Cortex of kidney (tissue), 1 donor: ENCODE data around the gene RANGRF.

ENCODE experiments used
- DNase-seq: peaks from one replicate; lab custom pipeline; 2025; lab: John Stamatoyannopoulos, UW

Gene RANGRF

DNA sequence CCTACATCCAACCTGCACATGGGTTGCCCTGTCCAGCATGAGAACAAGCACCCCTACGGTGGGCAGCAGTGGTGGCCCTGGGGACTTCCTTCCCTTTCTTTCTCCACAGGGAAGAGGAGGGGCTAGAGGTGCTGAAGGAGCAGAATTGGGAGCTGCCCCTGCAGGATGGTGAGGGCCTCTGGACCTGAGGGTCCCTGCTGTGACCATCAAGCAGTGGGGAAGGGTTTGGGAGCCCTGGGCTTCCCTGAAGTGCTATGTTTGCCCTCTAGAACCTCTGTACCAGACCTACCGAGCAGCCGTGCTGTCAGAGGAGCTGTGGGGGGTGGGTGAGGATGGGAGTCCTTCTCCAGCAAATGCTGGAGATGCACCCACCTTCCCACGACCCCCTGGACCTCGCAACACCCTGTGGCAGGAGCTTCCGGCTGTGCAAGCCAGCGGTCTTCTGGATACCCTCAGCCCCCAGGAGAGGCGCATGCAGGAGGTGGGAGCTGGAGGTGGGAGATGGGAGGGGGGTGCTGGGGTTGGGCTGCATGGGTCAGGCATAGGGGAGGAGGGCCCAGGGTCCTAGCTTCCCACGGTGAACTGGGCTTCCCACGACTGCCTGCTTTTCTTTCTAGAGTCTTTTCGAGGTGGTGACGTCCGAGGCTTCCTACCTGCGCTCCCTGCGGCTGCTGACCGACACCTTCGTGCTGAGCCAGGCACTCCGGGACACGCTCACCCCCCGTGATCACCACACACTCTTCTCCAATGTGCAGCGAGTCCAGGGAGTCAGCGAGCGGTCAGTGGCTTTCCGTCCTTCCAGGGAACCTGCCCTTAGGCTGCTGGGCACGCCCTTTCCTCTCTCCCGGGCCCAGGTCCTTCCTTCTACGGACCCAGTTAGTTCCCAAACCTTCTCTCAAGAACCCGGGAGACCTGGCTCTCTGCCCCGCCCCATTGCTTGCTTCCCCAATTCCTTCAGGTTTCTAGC, 26.6 kb downstream of the RANGRF start:
- no peak for DNase-seq

DNA sequence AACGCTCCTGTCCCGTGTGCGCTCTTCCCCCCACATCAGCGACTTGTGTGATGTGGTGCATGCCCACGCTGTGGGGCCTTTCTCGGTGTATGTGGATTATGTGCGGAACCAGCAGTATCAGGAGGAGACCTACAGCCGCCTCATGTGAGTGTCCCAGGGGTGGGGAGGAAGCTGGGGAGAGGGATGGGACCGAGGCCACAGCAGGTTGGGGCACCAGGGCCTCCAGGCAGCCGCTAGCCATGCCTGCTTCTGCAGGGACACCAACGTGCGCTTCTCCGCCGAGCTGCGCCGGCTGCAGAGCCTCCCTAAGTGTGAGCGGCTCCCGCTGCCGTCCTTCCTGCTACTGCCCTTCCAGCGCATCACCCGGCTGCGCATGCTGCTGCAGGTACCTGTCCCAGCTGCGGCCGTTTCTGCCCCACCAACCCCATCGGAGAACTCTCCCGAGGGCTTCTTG, 27.3 kb downstream of the RANGRF start:
- DNase-seq: no peak

DNA sequence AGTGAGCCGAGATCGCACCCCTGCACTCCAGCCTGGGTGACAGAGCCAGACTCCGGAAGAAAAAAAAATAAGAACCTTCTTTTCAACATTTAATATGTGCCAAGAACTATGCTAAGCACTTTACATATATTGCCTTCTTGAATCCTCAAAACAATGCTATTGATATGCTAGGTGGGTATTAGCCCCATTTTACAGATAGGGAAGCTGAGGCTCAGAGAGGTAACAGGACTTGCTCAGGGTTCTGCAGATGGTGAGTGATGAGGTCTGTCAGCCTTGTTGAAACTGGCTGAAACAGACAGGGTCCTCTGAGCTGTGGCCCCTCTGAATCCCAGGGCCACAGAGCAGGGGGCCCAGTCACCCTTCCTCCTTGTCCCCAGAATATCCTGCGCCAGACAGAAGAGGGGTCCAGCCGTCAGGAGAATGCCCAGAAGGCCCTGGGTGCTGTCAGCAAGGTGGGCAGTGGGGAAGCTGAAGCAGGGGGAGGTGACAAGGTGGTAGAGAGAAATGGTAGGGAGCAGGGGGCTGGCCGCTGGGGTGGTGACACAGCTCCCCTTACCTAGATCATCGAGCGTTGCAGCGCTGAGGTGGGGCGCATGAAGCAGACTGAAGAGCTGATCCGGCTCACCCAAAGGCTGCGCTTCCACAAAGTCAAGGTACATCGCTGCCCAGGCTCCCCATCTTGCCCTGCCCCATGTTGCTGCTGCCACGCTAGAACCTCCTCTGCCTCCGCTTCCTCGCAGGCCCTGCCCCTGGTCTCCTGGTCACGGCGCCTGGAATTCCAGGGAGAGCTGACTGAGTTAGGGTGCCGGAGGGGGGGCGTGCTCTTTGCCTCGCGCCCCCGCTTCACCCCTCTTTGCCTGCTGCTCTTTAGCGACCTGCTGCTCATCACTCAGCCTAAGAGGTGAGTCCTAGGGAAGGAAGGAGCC, 29.8 kb downstream of the RANGRF start:
- no peak for DNase-seq

DNA sequence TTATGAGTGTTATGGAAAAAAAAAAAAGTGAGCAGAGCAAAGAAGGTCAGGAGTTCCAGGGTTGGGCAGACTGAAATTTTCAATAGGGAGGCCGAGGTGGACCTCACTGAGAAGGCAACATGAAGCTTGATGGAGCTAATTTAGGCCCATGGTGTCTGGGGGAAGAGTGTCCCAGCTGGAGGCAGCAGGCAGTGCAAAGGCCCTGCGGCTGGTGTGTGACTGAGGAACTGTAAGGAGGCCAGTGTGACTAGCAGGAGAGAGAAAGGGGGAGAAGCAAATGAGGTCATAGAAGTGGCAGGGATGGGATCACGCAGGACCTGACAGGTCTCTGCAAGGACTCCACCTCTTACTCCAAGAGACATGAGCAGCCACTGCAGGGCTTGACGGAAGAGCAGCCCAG, 31.8 kb downstream of the RANGRF start:
- DNase-seq: no peak

DNA sequence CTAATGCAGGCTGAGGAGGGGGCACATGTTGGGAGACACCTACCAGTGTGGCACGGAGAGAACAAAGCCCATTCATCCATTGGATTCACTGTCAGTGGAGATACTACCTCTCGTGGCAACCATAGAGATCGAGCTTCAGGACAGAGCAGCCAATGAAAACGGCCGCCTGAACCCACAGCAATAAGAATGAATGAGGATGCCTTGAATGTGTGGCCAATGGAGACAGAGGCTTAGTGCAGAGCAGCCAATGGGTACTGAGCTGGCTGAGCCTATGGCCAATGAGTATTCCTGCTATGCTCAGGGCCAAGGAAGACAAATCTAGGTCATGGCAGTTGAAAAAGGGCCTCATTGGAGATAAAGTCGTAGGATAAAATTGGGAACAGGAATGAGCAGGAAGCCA, 32.5 kb downstream of the RANGRF start:
- DNase-seq: no peak

DNA sequence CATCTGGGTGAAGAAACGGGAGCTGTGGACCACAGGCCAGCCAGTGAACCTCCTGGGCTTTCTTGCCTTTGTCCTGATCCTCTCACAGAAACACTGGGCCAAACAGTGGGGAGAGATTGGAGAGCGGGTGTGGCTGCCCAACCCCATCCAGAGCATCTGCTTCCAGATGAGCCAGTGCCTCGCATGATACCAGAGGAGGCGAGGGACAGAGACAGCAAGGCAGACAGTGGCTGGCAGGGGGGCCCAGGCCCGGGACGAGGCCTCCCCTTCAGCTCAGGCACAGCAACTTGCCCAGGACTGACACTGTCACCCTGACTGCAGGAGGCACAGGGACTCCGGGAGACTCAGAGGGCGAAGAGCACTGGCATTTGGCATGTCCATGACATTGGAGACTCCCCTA, 33.6 kb downstream of the RANGRF start:
- no peak for DNase-seq

DNA sequence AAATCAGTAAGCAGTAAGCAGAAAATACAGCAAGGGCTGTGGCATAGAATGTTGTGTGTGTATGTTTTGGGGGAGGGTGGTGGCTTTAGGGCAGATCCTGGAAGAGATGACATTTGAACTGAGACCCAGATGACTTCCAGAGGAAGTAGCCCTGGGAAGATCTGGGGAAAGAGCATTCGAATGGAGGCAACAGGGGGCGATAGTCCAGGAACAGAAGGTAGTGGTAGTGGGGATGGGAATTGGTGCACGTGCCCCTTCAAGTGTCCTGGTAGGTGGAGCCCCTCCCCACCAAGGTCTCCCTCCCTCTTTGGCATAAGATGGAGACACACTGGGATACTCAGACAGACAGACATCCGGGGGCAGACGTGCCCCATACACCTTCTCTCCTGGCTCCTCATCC, 35.7 kb downstream of the RANGRF start:
- no peak for DNase-seq

DNA sequence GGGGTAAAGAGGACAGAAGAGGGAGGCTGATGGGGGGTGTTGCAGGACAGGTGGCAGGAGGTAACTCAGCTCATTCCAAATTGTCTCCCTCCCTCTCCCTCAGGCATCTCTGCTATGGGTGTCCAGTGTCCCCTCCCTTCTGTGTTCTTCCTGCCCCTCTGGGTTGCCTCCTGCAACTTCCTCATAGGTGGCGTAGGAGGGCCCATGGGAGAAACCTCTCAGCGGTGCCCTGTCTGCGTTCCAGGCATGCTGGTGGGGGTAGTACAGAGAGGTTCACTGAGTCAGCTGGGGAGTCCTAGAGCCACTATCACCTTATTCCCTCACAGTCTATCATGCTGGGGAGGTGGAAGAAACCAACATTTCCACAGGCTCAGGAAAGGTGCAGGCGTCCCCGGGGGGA, 36.5 kb downstream of the RANGRF start:
- DNase-seq: no peak

DNA sequence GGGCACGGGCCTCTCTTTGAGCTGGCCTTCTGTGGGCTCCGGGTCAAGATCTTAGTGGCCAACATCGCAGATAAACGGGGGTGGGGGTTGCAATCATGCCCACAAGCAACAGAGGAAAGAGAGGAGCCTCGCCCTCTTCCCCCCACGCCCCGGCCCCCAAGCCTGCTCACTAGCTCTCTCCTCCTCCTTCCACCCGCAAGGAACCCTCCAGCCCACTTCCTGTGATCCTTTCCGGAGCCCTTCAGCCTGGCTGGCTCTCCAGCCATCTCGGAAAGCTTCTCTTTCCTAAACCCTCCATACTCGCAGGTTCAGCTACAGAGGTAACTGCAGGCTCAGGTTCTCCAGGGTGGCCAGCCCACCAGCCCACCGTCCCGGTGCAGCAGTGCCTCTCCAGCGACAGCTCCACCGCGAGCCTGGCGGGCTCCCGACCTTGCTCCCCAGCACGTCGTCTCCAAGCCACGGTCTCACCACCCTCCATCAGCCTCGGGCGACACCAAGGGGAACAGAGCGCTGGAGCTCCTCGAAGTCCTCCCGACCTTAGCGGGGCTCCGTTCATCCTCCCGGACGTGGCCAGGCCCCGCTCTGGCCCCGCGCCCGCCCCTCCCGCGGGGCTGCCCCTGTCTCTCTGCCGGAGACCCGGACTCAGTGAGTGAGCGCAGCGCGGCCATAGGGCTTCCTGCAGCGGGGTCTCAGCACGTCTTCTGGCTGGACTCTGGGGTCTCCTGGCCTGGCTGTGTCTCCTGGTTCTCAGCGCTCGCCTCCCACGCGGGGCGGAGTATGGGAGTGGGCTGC, 38.2 kb downstream of the RANGRF start:
- no peak for DNase-seq

DNA sequence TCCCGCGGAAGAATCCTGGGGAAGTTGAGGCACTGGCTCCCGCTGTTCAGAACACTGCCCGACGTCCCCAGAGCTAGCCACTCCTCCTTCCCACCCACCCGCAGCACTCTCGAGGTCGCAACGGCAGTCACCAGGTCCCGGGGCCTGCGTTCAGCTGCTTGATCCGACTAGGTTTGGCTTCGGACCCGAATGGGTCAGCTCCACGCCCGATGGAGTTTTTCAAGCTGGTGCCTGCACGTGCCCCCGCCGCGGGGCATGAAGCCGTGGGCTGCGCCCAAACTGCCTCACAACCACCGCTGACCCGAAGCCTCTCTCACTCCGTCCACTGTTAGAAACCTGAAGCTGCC, 38.8 kb downstream of the RANGRF start:
- DNase-seq: no peak

DNA sequence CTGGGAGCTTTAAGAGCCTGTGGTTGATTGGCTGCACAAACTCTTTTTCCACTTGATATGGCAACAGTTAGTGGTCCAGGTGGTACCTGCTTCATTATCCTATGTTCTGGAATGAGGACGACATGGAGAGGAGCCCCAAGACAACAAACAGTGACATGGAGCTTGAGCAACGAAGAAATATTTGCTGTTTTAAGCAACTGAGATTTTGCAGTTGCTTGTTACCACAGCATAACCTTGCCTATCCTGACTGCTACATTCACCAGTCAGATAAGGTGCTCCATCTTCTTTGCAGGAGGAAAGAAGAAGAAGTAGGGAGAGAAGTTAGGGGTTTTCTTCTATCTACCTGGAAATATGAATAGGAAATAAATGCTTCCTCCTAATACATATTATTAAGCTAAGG, 43.7 kb downstream of the RANGRF start:
- no peak for DNase-seq

DNA sequence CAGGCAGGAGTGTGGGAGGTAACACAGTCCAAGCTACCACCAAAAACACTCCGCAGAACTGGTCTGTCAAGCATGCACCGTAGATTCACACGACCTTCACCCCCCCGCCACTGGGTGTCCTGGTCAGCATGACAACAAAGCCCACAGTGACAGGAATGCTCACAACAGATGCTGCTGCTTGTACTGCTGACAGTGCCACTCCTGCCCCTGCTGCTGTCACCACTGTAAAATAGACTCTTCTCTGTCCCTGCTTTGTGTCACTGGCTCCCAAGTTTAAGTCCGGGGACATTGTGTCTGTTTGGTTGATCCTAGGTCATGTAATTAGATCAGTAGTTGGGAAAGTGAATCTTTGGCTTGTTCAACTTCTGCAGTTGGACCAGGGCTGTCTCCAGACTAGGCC, 44.2 kb downstream of the RANGRF start:
- DNase-seq: no peak

DNA sequence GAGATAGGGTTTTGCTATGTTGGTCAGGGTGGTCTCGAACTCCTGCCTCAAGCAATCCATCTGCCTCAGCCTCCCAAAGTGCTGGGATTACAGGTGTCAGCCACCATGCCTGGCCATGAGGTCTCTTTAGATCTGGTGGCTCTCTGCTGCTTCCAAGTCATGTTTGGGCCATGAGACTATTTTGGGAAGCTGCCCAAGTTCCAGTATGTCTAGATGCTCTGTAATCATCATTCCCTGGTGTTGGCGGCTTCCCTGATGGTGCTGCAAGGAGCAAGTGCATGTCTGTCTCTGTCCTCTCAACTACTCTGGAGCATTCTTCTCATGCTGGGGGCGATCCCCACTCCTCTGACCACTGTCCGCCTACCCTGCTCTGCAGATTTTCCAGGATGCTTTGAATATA, 44.8 kb downstream of the RANGRF start:
- DNase-seq: no peak

DNA sequence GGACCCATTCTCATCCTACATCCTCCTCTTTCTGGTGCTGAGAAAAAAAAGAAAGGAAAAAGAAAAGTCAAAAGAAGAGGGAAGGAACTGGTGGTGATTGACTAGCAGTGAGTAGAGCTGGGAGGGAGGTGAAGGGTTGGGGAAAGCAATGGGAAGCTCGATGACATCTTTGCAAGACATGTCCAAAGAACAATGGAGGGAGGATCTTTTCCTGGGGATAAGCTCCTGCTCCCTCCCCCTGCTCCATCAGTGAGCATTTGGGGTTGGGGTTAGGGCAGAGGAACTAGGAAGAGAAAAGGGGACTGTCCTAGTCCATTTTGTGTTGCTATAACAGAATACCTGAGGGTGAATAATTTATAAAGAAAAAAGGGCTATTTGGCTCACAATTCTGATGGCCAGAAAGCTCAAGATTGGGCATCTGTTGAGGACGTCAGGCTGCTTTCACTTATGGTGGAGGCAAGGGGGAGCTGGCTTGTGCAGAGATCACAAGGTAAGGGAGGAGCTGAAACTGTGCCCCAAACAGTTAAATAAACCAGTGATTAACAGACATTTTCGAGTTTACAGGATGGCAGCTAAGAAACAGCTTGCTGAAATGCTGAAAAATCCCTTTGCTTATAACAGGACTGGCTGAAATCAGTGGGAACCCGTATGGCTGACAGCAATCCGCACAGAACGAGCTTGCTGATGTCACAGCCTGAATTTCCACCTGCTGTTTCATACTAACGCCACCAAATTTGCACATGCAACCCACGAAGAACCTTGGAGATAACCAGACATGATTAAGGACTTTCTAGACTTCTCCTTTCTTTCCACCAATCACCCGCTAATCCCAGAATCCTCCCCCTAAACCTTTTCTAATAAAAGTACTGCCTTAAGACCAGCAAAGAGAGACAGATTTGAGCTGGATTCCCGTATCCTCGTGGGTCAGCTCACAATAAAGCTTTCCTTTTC, 49.6 kb downstream of the RANGRF start:
- no peak for DNase-seq

DNA sequence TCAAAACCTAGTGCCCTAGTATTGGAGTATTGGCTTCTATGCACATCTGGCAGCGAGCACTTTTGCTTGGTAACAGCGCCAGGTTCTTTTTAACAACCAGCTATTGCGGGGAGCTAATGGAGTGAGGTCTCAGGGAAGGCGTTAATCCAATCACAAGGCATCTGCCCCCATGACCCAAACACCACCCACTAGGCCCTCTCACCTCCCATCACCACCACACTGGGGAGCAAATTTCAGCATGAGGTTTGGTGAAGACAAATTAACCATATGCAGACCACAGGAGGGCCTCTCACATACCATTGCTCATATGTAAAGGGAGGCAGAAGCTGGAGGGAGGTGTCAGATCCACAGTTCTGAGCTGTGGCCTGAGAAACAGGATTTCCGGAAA, 50.3 kb downstream of the RANGRF start:
- DNase-seq: no peak

DNA sequence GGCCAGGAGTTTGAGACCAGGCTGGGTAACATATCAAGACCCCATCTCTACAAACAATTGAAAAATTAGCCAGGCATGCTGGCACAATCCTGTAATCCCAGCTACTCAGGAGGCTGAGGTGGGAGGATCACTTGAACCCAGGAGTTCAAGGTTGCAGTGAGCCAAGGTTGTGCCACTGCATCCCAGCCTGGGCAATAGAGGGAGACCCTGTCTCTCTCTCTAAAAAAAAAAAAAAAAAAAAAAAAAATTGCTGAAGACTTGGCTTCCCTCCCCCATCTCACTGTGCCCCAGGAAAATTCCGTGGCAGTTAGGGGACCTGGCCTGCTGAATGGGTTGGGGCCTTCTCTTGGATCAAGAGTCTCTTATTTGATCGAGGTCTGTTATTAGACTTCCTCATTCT, 51.1 kb downstream of the RANGRF start, which contains the start of gene ODF4:
Gene ODF4, plus strand, starts transcription at position 301 of the 400 bp plus-strand sequence. CDS start 212 bp downstream, outside the sequence.
- no peak for DNase-seq
